MM.1S (cell line): Measurements from ENCODE around the gene ATAD3C.
"Not testable (repeated sequence)": the region's sequence is repeated elsewhere in the genome, so short reads cannot be mapped to it uniquely, and the experiment has no call there.

Experiments used
- DNase-seq: peaks from one replicate; pipeline ENCODE4 v3.0.0-alpha.2; 2015
- H2AFZ ChIP-seq: fragments of 300-600 bp; sonication (generic); 2 replicates; pipeline ENCODE4 v1.6.0; 2016; ENCODE audit warnings: antibody characterized with exemption, low read length
- H3F3A ChIP-seq: fragments of 300-600 bp; sonication (generic); 2 replicates; pipeline ENCODE4 v1.6.1; 2016; ENCODE audit warnings: mild to moderate bottlenecking, antibody characterized with exemption, low read length, moderate library complexity, mixed read lengths; ENCODE audit not compliant: insufficient read depth
- H3K27ac ChIP-seq: fragments of 300-600 bp; sonication (generic); 2 replicates; pipeline ENCODE4 v1.5.1; 2016; ENCODE audit warnings: mild to moderate bottlenecking, low read length
- H3K27me3 ChIP-seq: fragments of 300-600 bp; sonication (generic); replicated peaks from 2 replicates; pipeline ENCODE4 v1.6.0; 2016; ENCODE audit warnings: low read length; ENCODE audit not compliant: insufficient read depth
- H3K36me3 ChIP-seq: fragments of 300-600 bp; sonication (generic); replicated peaks from 2 replicates; pipeline ENCODE4 v1.6.1; 2016; ENCODE audit warnings: mild to moderate bottlenecking, low read length, mixed read lengths; ENCODE audit not compliant: insufficient read depth
- H3K4me1 ChIP-seq: fragments of 300-600 bp; sonication (generic); 2 replicates; pipeline ENCODE4 v1.6.1; 2016; ENCODE audit warnings: low read length, mixed read lengths
- H3K4me2 ChIP-seq: fragments of 300-600 bp; sonication (generic); 2 replicates; pipeline ENCODE4 v1.6.0; 2016; ENCODE audit warnings: low read depth, low read length
- H3K4me3 ChIP-seq: fragments of 300-600 bp; sonication (generic); 2 replicates; pipeline ENCODE4 v1.5.1; 2016; ENCODE audit warnings: low read length, mixed read lengths
- H3K79me2 ChIP-seq: fragments of 300-600 bp; sonication (generic); 2 replicates; pipeline ENCODE4 v1.6.1; 2016; ENCODE audit warnings: mixed run types, low read length, mixed read lengths
- H3K9ac ChIP-seq: fragments of 300-600 bp; sonication (generic); 2 replicates; pipeline ENCODE4 v1.6.1; 2016; ENCODE audit warnings: low read length, mixed read lengths
- H3K9me2 ChIP-seq: fragments of 300-600 bp; sonication (generic); replicated peaks from 2 replicates; pipeline ENCODE4 v1.6.1; 2016; ENCODE audit warnings: mild to moderate bottlenecking, low read length, mixed read lengths; ENCODE audit not compliant: insufficient read depth
- H3K9me3 ChIP-seq: fragments of 300-600 bp; sonication (generic); replicated peaks from 2 replicates; pipeline ENCODE4 v1.6.1; 2016; ENCODE audit warnings: mild to moderate bottlenecking, low read length, mixed read lengths; ENCODE audit not compliant: insufficient read depth
- H4K20me1 ChIP-seq: fragments of 300-600 bp; sonication (generic); 2 replicates; pipeline ENCODE4 v1.6.1; 2016; ENCODE audit warnings: mild to moderate bottlenecking, low read length, moderate library complexity, mixed read lengths; ENCODE audit not compliant: insufficient read depth
- EZH2 ChIP-seq: fragments of 300-600 bp; sonication (generic); optimal IDR thresholded peaks from 2 replicates; pipeline ENCODE3; 2017; ENCODE audit warnings: low read depth, mild to moderate bottlenecking, antibody characterized with exemption, low read length, mixed read lengths
- EZH2phosphoT487 ChIP-seq: fragments of 300-600 bp; sonication (generic); IDR thresholded peaks from 2 replicates; pipeline ENCODE4 v1.6.1; 2018; ENCODE audit warnings: antibody characterized with exemption, low read length
- TF ChIP-seq, protein P1 (sequence below): fragments of 300-600 bp; sonication (generic); IDR thresholded peaks from 2 replicates; pipeline ENCODE4 v1.5.1; 2016; ENCODE audit warnings: antibody characterized with exemption, low read length, mixed read lengths

ATAD3C gene

DNA sequence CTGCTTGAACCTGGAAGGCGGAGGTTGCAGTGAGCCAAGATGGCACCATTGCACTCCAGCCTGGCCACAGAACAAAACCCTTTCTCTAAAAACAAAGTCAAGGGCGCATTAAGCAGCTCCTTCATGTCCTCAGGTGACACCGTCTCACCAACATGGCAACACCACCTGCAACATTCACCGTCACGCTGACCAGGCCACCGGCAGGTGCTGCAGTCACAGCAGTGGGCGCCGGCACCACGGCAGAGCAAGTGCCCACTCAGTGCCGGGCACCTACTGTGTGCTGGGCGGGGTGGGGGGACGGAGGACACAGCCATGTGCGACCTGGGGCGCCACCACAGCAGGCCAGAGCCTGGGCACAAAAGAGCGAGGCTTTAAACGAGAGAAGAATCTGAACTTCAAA is 34.2 kb downstream of the ATAD3C start:
- Histone ChIP-seq H3K4me3 (no peak overlapping the region), H3K79me2 (peaks cover 7% of the 10 kb centered on the region; the same call in 1 of the 2 replicates), H3K4me1 (no peaks in the 10 kb centered on the region), H3K9me2 (no peaks in the 10 kb centered on the region), H3K9ac (no peak overlapping the region), H3K9me3 (no peaks in the 10 kb centered on the region), H3K36me3 (no peaks in the 10 kb centered on the region), H4K20me1 (no peaks in the 10 kb centered on the region), H3F3A (no peaks in the 10 kb centered on the region), H3K27ac (no peak overlapping the region), H2AFZ (no peak overlapping the region), H3K4me2 (no peak overlapping the region), H3K27me3 (no peaks in the 10 kb centered on the region)
- TF ChIP-seq EZH2phosphoT487: no peak
- TF ChIP-seq, protein P1, sequence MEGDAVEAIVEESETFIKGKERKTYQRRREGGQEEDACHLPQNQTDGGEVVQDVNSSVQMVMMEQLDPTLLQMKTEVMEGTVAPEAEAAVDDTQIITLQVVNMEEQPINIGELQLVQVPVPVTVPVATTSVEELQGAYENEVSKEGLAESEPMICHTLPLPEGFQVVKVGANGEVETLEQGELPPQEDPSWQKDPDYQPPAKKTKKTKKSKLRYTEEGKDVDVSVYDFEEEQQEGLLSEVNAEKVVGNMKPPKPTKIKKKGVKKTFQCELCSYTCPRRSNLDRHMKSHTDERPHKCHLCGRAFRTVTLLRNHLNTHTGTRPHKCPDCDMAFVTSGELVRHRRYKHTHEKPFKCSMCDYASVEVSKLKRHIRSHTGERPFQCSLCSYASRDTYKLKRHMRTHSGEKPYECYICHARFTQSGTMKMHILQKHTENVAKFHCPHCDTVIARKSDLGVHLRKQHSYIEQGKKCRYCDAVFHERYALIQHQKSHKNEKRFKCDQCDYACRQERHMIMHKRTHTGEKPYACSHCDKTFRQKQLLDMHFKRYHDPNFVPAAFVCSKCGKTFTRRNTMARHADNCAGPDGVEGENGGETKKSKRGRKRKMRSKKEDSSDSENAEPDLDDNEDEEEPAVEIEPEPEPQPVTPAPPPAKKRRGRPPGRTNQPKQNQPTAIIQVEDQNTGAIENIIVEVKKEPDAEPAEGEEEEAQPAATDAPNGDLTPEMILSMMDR: no peak
- TF ChIP-seq EZH2: no peak
- DNase-seq: no peak

DNA sequence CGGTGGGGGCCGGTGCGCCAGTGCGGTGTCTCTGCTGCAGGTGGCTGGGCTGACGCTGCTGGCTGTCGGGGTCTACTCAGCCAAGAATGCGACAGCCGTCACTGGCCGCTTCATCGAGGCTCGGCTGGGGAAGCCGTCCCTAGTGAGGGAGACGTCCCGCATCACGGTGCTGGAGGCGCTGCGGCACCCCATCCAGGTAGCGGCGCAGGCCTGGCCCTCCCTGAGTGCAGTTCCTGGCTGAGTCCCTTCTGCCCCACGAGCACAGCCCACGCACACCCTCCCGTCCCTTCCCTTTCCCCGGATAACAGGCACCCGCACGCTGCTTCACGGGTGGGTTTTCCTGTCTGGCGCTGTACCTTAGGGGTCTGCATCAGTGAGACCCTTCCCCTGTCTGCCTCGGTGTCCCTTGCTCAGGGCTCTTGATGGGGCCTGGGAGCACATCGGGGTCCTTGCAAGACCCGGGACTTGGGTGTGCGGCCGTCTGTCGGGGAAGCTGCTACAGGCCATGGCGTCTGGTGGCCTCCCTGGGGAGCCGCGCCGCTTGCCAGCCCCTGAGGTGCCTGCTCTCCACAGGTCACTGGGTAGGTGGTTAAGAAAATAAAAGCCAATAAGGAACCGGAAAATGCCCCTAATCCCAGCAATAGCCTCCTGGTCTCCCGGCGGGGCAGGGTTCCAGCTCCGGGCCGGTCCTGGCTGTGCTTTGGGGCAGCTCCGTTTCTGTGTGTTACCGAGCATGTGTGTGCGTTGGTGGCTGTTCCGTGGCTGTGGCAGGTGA is 35.7 kb downstream of the ATAD3C start:
- H3K9ac ChIP-seq, H3K4me3 ChIP-seq, H3F3A ChIP-seq, H3K9me2 ChIP-seq, H3K4me1 ChIP-seq, H3K4me2 ChIP-seq, H4K20me1 ChIP-seq, H3K36me3 ChIP-seq, H3K27me3 ChIP-seq, H3K27ac ChIP-seq, DNase-seq, H3K9me3 ChIP-seq, H2AFZ ChIP-seq, H3K79me2 ChIP-seq: not testable (repeated sequence)

DNA sequence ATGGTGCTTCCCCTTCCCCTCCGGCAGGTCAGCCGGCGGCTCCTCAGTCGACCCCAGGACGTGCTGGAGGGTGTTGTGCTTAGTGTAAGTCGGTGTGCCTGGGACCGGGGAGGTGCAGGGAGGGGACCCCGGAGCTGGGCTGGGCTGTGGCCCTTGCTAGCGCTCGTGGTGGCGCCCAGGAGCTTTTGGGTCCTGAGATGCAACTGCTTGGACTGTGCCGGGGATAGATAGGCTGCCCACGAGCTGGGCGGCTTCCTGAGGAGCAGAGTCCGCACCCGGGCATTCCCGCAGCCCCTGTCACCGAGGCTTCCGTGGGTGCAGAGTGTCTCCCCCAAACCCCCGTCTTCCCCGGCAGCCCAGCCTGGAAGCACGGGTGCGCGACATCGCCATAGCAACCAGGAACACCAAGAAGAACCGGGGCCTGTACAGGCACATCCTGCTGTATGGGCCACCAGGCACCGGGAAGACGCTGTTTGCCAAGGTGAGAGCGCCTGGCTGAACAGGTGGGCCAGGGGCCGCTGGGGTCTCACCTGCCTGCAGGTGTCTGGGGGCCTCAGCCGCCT is 36.3 kb downstream of the ATAD3C start:
- H3K4me3 ChIP-seq, H3K9me3 ChIP-seq, H3K27me3 ChIP-seq, H3K27ac ChIP-seq, H2AFZ ChIP-seq, H3K36me3 ChIP-seq, H4K20me1 ChIP-seq, H3K4me1 ChIP-seq, H3K9ac ChIP-seq, H3F3A ChIP-seq, DNase-seq, H3K4me2 ChIP-seq, H3K79me2 ChIP-seq, H3K9me2 ChIP-seq: not testable (repeated sequence)

DNA sequence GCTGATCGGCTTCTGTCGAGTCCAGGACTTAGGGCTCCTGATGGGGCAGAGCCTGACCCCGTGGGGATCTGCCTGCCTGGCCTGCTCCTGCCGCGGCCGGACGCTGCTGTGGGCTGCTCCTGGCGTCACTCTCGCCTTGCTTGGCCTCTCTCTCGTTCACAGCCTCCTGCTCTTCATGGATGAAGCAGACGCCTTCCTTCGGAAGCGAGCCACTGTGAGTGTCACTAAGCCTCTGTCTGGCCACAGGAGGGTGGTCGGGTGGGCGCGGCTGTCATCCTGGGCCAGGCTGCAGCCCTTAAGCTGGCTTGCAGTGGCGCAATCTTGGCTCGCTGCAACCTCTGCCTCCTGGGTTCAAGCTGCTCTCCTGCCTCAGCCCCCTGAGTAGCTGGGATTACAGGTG is 38.2 kb downstream of the ATAD3C start:
- H3K27ac ChIP-seq: no peak overlapping the region
- DNase-seq: no peak
- no peaks in the 10 kb centered on the region for H3K9me2 ChIP-seq
- H4K20me1 ChIP-seq: no peaks in the 10 kb centered on the region
- no peaks in the 10 kb centered on the region for H3K9me3 ChIP-seq
- H3K9ac ChIP-seq: no peak overlapping the region
- peaks cover 13% of the 10 kb centered on the region; the same call in 1 of the 2 replicates for H3K36me3 ChIP-seq
- H3K4me1 ChIP-seq: no peaks in the 10 kb centered on the region
- no peaks in the 10 kb centered on the region for H3F3A ChIP-seq
- no peak overlapping the region for H3K4me2 ChIP-seq
- no peak overlapping the region for H2AFZ ChIP-seq
- H3K79me2 ChIP-seq: no peaks in the 10 kb centered on the region
- H3K27me3 ChIP-seq: no peaks in the 10 kb centered on the region
- no peak for TF ChIP-seq EZH2phosphoT487
- TF ChIP-seq EZH2: no peak
- TF ChIP-seq, protein P1: no peak
- no peak overlapping the region for H3K4me3 ChIP-seq
